GM21528 (cell line): ENCODE measurements around the gene BRD2.

Experiments used
- ATAC-seq: cut with Tn5 transposase; IDR thresholded peaks from one replicate; pipeline ENCODE4 v1.9.1; 2021; ENCODE audit warnings: mild to moderate bottlenecking, moderate library complexity; ENCODE audit not compliant: unreplicated experiment, low FRiP score

Gene BRD2

GRCh38 chr6:32983964-32984621, 15.7 kb downstream of the BRD2 start:
- ATAC-seq: no peak

- no peak for ATAC-seq
These were observed 16.4 kb downstream of the BRD2 start for GRCh38 chr6:32984622-32985389.

- no peak for ATAC-seq
These were observed 21.0 kb downstream of the BRD2 start for GRCh38 chr6:32989368-32989767.

GRCh38 chr6:32991972-32992371, 23.6 kb downstream of the BRD2 start:
- no peak for ATAC-seq

- ATAC-seq: no peak
These were observed 25.1 kb downstream of the BRD2 start for GRCh38 chr6:32993363-32993973.

GRCh38 chr6:32995448-32995847, 27.1 kb downstream of the BRD2 start:
- ATAC-seq: no peak

GRCh38 chr6:33000055-33000454, 31.7 kb downstream of the BRD2 start:
- no peak for ATAC-seq

GRCh38 chr6:33001685-33002084, 33.3 kb downstream of the BRD2 start:
- ATAC-seq: no peak

- no peak for ATAC-seq
These were observed 36.5 kb downstream of the BRD2 start for GRCh38 chr6:33004940-33005339.

GRCh38 chr6:33007831-33008400, 39.5 kb downstream of the BRD2 start:
- ATAC-seq: no peak

- peak; percentile 77 for ATAC-seq
These were observed 40.8 kb downstream of the BRD2 start, which contains the start of gene HLA-DOA for GRCh38 chr6:33008944-33009861. HLA-DOA (minus strand) TSS chr6:33009591.

- ATAC-seq: no peak
These were observed 42.0 kb downstream of the BRD2 start for GRCh38 chr6:33010356-33010755.

GRCh38 chr6:33013608-33014007, 45.2 kb downstream of the BRD2 start:
- no peak for ATAC-seq

- ATAC-seq: no peak
These were observed 46.6 kb downstream of the BRD2 start for GRCh38 chr6:33014841-33015634.

- no peak for ATAC-seq
These were observed 47.4 kb downstream of the BRD2 start for GRCh38 chr6:33015798-33016197.

- no peak for ATAC-seq
These were observed 48.6 kb downstream of the BRD2 start for GRCh38 chr6:33017018-33017417.

- ATAC-seq: no peak
These were observed 49.4 kb downstream of the BRD2 start for GRCh38 chr6:33017694-33018353.

GRCh38 chr6:33018418-33018817, 50.0 kb downstream of the BRD2 start:
- ATAC-seq: no peak

GRCh38 chr6:33018904-33019303, 50.5 kb downstream of the BRD2 start:
- no peak for ATAC-seq
